Chondrocyte (in vitro differentiated cells): ENCODE results near the gene TRIM38. TPM values are rescaled to one million over a fixed set of nuclear protein-coding genes. Genes with fewer than 3 reads are reported as not detected.
A peak's percentile ranks its signal among the peaks of the same experiment; 100 is the strongest.

Experiments used
- DNase-seq: peaks from one replicate; pipeline ENCODE4 v3.0.0; 2021; ENCODE audit warnings: mixed read lengths, low spot score
- H3K27ac Mint-ChIP-seq: one replicate; pipeline ENCODE4 v1.8.0; 2021; ENCODE audit warnings: mild to moderate bottlenecking, moderate library complexity, mixed read lengths; ENCODE audit not compliant: unreplicated experiment
- H3K27me3 Mint-ChIP-seq: 2 replicates; pipeline ENCODE4 v1.8.0; 2021; ENCODE audit warnings: low read depth, mixed read lengths
- H3K36me3 Mint-ChIP-seq: 2 replicates; pipeline ENCODE4 v1.8.0; 2021; ENCODE audit warnings: low read depth, mixed read lengths
- H3K4me1 Mint-ChIP-seq: 2 replicates; pipeline ENCODE4 v1.8.0; 2021; ENCODE audit warnings: low read depth, mild to moderate bottlenecking, mixed read lengths
- H3K4me3 Mint-ChIP-seq: one replicate; pipeline ENCODE4 v1.8.0; 2021; ENCODE audit warnings: mild to moderate bottlenecking, moderate library complexity, mixed read lengths; ENCODE audit not compliant: unreplicated experiment
- H3K9me3 Mint-ChIP-seq: 2 replicates; pipeline ENCODE4 v1.8.0; 2021; ENCODE audit warnings: low read depth, mixed read lengths
- total RNA-seq: library from RNA; stranded (reverse); gene quantifications from 3 replicates; pipeline ENCODE4 v1.2.1, GENCODE V29; 2021
- TF ChIP-seq, protein P1 (sequence below): fragments of 200-600 bp; sonication (generic); IDR thresholded peaks from 2 replicates; pipeline ENCODE4 v1.5.0; 2021; ENCODE audit warnings: antibody characterized with exemption, mild to moderate bottlenecking, moderate library complexity

Gene TRIM38
- total RNA-seq, 1 donor from 2014 or later: 7.1 TPM

DNA sequence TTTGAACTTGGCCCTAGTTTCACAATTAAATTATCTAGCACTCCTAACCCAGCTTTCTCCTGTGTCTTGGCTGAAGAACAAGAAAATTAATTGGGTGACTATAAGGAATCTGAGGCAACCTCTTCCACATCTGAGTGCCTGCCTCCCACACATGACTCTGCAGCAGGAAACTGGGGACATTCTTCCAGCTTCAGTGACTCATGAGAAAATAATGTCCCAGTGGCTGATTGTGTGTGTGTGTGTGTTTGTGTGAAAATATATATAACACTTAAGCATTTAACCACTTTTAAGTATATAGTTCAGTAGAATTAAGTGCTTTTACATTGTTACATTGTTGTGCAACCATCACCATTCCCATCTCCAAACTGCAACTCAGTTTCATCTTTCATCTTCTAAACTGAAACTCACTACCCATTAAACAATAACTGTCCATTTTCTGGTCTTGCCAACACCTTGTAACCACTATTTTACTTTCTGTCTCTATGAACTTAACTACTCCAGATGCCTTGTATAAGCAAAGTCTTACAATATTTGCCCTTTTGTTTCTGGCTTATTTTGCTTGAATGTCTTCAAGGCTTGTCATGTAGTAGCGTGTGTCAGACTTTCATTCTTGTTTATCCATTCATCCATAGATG is 8.7 kb downstream of the TRIM38 start:
- peaks cover 48% of the 10 kb centered on the region for H3K4me1 Mint-ChIP-seq
- peak overlapping the region; percentile 4 for H3K4me3 Mint-ChIP-seq
- no peak for DNase-seq
- no peaks in the 10 kb centered on the region for H3K9me3 Mint-ChIP-seq
- peaks cover 38% of the 10 kb centered on the region for H3K36me3 Mint-ChIP-seq
- H3K27ac Mint-ChIP-seq: peak overlapping the region; percentile 91
- no peaks in the 10 kb centered on the region for H3K27me3 Mint-ChIP-seq
- TF ChIP-seq, protein P1, sequence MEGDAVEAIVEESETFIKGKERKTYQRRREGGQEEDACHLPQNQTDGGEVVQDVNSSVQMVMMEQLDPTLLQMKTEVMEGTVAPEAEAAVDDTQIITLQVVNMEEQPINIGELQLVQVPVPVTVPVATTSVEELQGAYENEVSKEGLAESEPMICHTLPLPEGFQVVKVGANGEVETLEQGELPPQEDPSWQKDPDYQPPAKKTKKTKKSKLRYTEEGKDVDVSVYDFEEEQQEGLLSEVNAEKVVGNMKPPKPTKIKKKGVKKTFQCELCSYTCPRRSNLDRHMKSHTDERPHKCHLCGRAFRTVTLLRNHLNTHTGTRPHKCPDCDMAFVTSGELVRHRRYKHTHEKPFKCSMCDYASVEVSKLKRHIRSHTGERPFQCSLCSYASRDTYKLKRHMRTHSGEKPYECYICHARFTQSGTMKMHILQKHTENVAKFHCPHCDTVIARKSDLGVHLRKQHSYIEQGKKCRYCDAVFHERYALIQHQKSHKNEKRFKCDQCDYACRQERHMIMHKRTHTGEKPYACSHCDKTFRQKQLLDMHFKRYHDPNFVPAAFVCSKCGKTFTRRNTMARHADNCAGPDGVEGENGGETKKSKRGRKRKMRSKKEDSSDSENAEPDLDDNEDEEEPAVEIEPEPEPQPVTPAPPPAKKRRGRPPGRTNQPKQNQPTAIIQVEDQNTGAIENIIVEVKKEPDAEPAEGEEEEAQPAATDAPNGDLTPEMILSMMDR: no peak

DNA sequence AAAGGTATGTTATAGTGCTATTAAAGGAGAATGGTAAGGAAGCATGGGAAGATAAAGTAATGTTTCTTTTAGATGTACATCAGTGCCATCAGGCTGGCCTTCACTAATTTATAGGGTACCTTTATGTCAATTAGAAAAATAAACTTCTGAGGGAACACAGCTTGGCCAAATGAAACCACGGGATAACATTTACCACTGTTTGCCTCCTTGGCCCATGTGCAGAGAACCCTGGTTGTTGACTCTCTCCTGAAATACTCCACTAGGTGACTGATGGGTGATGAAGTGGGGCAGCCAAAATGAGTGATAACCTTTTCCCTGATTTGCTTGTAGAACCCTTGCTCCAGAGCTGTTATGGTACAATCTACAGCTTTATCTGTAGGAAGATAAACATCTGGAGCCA is 9.5 kb downstream of the TRIM38 start:
- TF ChIP-seq, protein P1: no peak
- no peaks in the 10 kb centered on the region for H3K27me3 Mint-ChIP-seq
- H3K4me1 Mint-ChIP-seq: peaks cover 39% of the 10 kb centered on the region
- H3K27ac Mint-ChIP-seq: peak overlapping the region; percentile 91
- no peak for DNase-seq
- no peaks in the 10 kb centered on the region for H3K9me3 Mint-ChIP-seq
- no peak overlapping the region for H3K4me3 Mint-ChIP-seq
- H3K36me3 Mint-ChIP-seq: peaks cover 39% of the 10 kb centered on the region

DNA sequence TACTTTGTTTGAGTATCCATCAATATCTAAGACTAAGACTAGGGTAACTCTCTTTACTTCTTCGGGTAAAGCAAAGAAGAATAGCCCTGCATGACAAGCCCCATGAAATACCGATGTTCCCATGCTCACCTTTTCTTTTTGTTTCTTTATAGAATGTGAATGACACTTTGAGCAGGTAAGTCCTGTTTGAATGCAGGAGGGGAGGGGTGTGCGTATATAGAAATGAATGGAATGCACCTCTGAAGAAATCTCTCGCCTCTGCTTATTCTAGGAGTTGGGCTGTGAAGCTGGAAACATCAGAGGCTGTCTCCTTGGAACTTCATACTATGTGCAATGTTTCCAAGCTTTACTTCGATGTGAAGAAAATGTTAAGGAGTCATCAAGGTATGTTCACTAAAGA is 10.3 kb downstream of the TRIM38 start:
- Mint-ChIP-seq H3K27ac (no peak overlapping the region), H3K27me3 (no peaks in the 10 kb centered on the region), H3K9me3 (no peaks in the 10 kb centered on the region), H3K4me1 (peaks cover 33% of the 10 kb centered on the region), H3K36me3 (peaks cover 42% of the 10 kb centered on the region), H3K4me3 (no peak overlapping the region)
- DNase-seq: no peak
- TF ChIP-seq, protein P1: no peak

DNA sequence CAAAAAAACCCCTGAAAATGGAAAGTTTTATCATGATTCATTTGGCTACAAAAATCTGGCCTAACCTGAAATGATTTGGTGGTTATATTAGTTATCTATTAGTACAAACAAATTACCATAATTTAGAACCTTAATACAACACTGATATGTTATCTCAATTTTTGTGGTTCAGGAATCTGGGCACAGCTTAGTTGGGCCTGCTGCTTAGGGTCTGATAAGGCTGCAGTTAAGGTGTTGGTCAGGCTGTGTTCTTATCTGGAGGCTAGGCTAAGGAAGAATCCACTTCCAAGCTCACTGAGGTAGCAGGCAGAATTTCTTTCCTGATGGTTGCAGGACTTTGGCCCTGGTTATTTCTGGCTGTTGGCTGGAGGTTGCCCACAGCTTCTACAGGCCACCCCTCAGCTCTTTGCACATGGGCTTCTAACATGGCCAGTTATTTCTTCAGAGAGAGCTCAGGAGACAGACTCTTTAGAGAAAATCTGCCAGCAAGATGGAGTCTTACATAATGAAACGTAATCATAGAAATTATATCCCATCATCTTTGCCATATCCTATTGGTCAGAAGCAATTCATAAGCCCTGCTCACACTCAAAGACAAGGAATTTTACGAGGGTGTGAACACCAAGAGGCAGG is 11.4 kb downstream of the TRIM38 start:
- Mint-ChIP-seq H3K27ac (no peak overlapping the region), H3K4me1 (peaks cover 22% of the 10 kb centered on the region), H3K27me3 (no peaks in the 10 kb centered on the region)

DNA sequence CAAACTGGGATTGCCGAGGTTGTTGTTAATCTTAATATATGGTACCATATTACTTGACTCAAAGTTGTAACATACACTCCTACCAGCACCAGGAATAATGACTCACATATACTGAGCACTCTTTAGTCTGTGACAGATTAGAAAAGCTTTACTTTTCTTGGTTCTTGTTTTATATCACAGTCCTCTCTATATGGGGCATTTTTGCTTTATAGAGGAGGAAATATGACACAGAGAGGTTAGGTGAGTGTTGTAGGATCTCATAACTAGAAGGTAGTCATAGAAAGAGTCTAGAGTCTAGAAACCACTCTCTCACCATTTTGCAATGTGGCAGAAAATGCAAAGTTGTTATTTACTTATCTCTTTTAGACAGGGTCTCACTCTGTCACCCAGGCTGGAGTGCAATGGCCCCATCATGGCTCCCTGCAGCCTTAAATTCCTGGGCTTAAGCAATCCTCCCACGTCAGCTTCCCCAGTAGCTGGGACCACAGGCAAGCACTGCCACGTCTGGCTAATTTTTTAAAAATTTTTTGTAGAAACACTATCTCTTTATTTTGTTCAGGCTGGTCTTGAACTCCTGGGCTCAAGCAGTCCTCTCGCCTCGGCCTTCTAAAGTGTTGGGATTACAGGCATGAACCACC is 13.4 kb downstream of the TRIM38 start:
- TF ChIP-seq, protein P1: no peak
- H3K27ac Mint-ChIP-seq: no peak overlapping the region
- DNase-seq: no peak
- H3K4me3 Mint-ChIP-seq: no peak overlapping the region
- no peaks in the 10 kb centered on the region for H3K9me3 Mint-ChIP-seq
- no peaks in the 10 kb centered on the region for H3K27me3 Mint-ChIP-seq
- H3K36me3 Mint-ChIP-seq: peaks cover 37% of the 10 kb centered on the region
- peaks cover 14% of the 10 kb centered on the region for H3K4me1 Mint-ChIP-seq

More for the DNA sequence above, 11.4 kb downstream of the TRIM38 start:
- TF ChIP-seq, protein P1: no peak
- Mint-ChIP-seq H3K9me3 (no peaks in the 10 kb centered on the region), H3K4me3 (no peak overlapping the region), H3K36me3 (peaks cover 41% of the 10 kb centered on the region)
- no peak for DNase-seq
